ENCODE measurements around the gene MAB21L4. TPM values are rescaled to one million over a fixed set of nuclear protein-coding genes. Genes with fewer than 3 reads are reported as not detected.

Gene MAB21L4
- total and polyA plus RNA-seq, 11 donors: 0.10 to 0.75 TPM; not detected in 9

DNA sequence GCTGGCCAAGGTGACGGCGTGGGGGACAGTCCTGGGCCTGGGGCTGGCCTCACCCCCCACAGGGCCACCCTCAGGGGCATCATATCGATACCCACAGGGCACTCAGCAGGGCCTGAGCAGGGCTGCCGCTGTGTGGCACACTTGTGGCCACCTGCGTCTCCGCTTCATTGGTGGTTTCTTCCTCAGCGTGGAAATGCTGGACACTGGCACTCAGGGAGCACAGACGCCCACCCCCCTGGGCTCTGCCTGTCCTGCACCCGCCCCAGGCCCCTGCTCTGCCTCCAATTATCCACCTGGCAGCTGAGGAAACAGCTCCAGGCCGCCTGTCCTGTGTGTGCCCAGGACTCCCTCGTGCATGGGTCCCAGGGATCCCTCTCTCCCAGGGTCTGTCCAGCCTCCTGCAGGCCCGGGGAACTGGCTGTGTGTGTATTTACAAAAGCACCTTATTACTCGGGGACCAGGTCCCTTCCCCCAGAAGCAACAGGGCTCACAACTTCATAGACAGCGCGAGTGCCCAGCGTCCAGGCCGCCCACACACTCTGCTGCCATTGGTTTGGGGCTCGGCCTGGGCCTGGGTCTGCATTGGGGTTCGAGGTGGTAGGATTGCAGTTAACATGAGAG, 23.3 kb upstream of the MAB21L4 start:
- ATAC-seq (no peak), DNase-seq (peak in 3 of 5 donors; percentile 4 to 52 (median 15))
- intact Hi-C loops (cut with DNase I): loop anchor here in 5 of 10 donors (5.0 to 10.0 kb wide), 2 partner anchors 68 to 76 kb away; partner anchors contain the start of gene SNED1 (in 2 of the 5)
- peaks cover 3 to 39% (median 14%) of the 10 kb centered on the region in 12 donors for H3K4me1 ChIP-seq
- H3K27me3 ChIP-seq: peaks cover 0 to 27% (median 14%) of the 10 kb centered on the region in 9 donors
- H3K9me3 ChIP-seq: no peaks in the 10 kb centered on the region
- 89 to 94% (median 91%) methylated on average over 11 to 19 of the region's 19 CpGs for WGBS, 4 donors
- TF ChIP-seq, protein P1, sequence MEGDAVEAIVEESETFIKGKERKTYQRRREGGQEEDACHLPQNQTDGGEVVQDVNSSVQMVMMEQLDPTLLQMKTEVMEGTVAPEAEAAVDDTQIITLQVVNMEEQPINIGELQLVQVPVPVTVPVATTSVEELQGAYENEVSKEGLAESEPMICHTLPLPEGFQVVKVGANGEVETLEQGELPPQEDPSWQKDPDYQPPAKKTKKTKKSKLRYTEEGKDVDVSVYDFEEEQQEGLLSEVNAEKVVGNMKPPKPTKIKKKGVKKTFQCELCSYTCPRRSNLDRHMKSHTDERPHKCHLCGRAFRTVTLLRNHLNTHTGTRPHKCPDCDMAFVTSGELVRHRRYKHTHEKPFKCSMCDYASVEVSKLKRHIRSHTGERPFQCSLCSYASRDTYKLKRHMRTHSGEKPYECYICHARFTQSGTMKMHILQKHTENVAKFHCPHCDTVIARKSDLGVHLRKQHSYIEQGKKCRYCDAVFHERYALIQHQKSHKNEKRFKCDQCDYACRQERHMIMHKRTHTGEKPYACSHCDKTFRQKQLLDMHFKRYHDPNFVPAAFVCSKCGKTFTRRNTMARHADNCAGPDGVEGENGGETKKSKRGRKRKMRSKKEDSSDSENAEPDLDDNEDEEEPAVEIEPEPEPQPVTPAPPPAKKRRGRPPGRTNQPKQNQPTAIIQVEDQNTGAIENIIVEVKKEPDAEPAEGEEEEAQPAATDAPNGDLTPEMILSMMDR (IDR thresholded peaks at IDR 0.05): no peak
- no peak for TF ChIP-seq POLR2A (IDR thresholded peaks at IDR 0.05)
- H3K4me3 ChIP-seq: no peak overlapping the region
- H3K27ac ChIP-seq: no peak overlapping the region
- no peaks in the 10 kb centered on the region for H3K36me3 ChIP-seq

DNA sequence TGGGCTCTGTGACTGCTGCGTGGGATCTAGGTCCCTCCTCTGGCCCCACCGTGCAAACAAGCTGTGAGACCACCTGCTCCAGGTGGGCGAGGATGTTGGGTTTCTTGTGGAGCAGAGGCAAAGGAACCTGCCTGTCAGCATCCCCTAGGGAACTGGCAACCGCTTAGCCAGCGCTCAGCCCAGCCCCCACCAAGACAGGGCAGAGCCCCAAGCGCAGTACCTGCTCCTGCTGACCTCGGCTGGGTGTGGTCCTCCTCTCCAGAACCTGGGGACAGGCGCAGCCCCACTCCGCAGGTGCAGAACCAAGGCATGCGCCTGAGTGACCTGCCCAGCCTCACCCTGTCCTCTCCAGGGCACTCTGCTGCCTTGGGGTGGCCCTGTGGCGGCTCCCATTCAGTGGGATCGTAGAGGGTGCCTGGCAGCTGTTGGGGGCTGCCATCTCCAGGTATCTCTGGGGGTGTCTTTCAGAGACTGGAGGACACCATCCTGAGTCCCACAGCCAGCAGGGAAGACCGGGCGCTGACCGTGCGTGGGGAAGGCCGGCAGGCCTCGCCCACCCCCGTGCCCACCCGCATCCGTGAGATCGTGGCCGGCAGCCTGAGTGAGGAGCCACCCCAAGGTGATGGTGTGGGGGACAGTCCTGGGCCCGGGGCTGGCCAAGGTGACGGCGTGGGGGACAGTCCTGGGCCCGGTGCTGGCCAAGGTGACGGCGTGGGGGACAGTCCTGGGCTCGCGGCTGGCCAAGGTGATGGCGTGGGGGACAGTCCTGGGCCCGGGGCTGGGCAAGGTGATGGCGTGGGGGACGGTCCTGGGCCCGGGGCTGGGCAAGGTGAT, 22.5 kb upstream of the MAB21L4 start:
- intact Hi-C loops (cut with DNase I): loop anchor here in 5 of 10 donors (5.0 to 10.0 kb wide), 2 partner anchors 69 to 76 kb away; partner anchors contain the start of gene SNED1 (in 2 of the 5)
- ATAC-seq: no peak
- TF ChIP-seq, protein P1 (IDR thresholded peaks at IDR 0.05): no peak
- TF ChIP-seq POLR2A (IDR thresholded peaks at IDR 0.05): no peak
- H3K9me3 ChIP-seq: no peaks in the 10 kb centered on the region
- peaks cover 3 to 47% (median 21%) of the 10 kb centered on the region in 12 donors for H3K4me1 ChIP-seq
- H3K27me3 ChIP-seq: peaks cover 0 to 30% (median 14%) of the 10 kb centered on the region in 9 donors
- no peak overlapping the region for H3K4me3 ChIP-seq
- no peaks in the 10 kb centered on the region for H3K36me3 ChIP-seq
- 91 to 97% (median 94%) methylated on average over 16 to 36 of the region's 36 CpGs for WGBS, 4 donors
- H3K27ac ChIP-seq: no peak overlapping the region
- peak; percentile 6 to 51 (median 17) for DNase-seq

DNA sequence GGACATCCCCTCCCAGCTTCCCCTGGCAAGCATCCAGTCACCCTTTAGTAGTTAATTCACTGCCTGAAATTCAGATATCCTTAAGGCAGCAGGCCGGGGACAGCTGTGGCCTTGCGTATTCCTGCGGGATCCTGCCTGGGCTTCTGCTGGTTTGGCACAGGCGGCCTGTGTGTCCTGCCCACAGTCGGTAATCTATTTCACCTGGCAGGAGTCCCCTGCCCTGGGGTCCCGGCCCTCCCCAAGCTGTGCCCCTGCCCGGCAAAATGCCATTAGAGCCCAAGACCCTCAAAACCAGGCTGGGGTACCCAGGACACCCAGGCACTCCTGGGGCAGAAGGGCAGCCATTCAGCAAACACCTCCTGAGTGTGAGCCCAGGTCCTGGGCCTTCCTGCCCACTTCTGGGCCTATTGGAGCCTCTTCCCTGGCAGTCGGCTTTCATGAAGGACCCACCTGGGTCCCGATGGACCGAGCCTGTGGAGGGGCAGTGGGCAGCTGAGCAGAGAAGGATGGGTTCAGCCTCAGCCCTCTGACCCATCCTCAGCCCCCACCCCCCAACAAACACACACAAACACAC, 21.8 kb upstream of the MAB21L4 start:
- WGBS, 4 donors: 62 to 93% (median 86%) methylated on average over 5 to 10 of the region's 10 CpGs
- ATAC-seq: no peak
- DNase-seq: peak in 4 of 5 donors; percentile 9 to 39 (median 22)
- intact Hi-C loops (cut with DNase I): loop anchor here in 5 of 10 donors (5.0 to 10.0 kb wide), 2 partner anchors 70 to 77 kb away; partner anchors contain the start of gene SNED1 (in 2 of the 5)
- Histone ChIP-seq H3K36me3 (no peaks in the 10 kb centered on the region), H3K27ac (no peak overlapping the region), H3K4me1 (peaks cover 3 to 52% (median 25%) of the 10 kb centered on the region in 12 donors), H3K9me3 (no peaks in the 10 kb centered on the region), H3K4me3 (no peak overlapping the region), H3K27me3 (peaks cover 0 to 30% (median 14%) of the 10 kb centered on the region in 9 donors)
- TF ChIP-seq, protein P1 (IDR thresholded peaks at IDR 0.05): no peak
- no peak for TF ChIP-seq POLR2A (IDR thresholded peaks at IDR 0.05)
